Prostate gland (tissue), 2 donors: ENCODE data around the gene PER2. TPM values are rescaled to one million over a fixed set of nuclear protein-coding genes. Genes with fewer than 3 reads are reported as not detected.

Experiments used
- DNase-seq: peaks from one replicate; pipeline ENCODE4 v3.0.0-alpha.2; 2019; ENCODE audit warnings: low spot score
- H3K27ac ChIP-seq, 2 donors: fragments of 200-600 bp; sonication (generic); 2 replicates each; pipeline ENCODE4 v1.5.1; 2017 to 2019
- H3K27me3 ChIP-seq: fragments of 200-600 bp; sonication (generic); replicated peaks from 2 replicates; pipeline ENCODE4 v1.5.1; 2019; ENCODE audit not compliant: insufficient read depth
- H3K36me3 ChIP-seq, 2 donors: fragments of 200-600 bp; sonication (generic); 1 replicate in 1 of 2; 2 replicates in 1 of 2; pipeline versions ENCODE4 v1.5.1 to v1.8.1; 2017 to 2019
- H3K4me1 ChIP-seq: fragments of 200-600 bp; sonication (generic); replicated peaks from 2 replicates; pipeline ENCODE4 v1.5.1; 2019
- H3K4me3 ChIP-seq, 2 donors: fragments of 200-600 bp; sonication (generic); 2 replicates each; pipeline ENCODE4 v1.5.1; 2017 to 2019
- H3K9me3 ChIP-seq: fragments of 200-600 bp; sonication (generic); 2 replicates; pipeline ENCODE4 v1.5.1; 2017
- CTCF ChIP-seq, 4 experiments: fragments of 200-600 bp in 2 of 4; fragments of 450-650 bp in 2 of 4; sonication (generic) in 2 of 4; IDR thresholded peaks; 1 replicate in 3 of 4; 2 replicates in 1 of 4; pipeline ENCODE4 v1.5.1; 2016 to 2019; ENCODE audit warnings: antibody characterized with exemption in 4 of 4, mild to moderate bottlenecking in 2 of 4, moderate library complexity in 2 of 4
- POLR2A ChIP-seq: fragments of 450-650 bp; IDR thresholded peaks from one replicate; pipeline ENCODE4 v1.6.1; 2016; ENCODE audit warnings: antibody characterized with exemption, mild to moderate bottlenecking
- POLR2AphosphoS5 ChIP-seq: sonication (generic); formaldehyde crosslinking; IDR thresholded peaks from one replicate; pipeline ENCODE4 v1.6.1; 2017; ENCODE audit warnings: antibody characterized with exemption
- WGBS: methylation state at CpG from one replicate; pipeline ENCODE4 v1.1.5; 2018; 5-methylcytosine and 5-hydroxymethylcytosine counted together
- intact Hi-C: fragments of 100-400 bp; cut with DNase I; formaldehyde crosslinking; loops from one replicate; pipeline ENCODE4 v1.14.2; 2022
- total RNA-seq, 2 donors: library from RNA; depleted of rRNA; stranded (reverse); fragments of >200 nt; gene quantifications; one replicate each; pipeline ENCODE4 v1.1.0, GENCODE V29; 2016

PER2 gene
- total RNA-seq, 2 donors from 2014 or later = 24.0 to 53.1 TPM

- DNase-seq = no peak
- Histone ChIP-seq H3K27ac (no peak overlapping the region), H3K36me3 (no peaks in the 10 kb centered on the region), H3K27me3 (no peaks in the 10 kb centered on the region), H3K4me3 (no peak overlapping the region), H3K4me1 (no peaks in the 10 kb centered on the region), H3K9me3 (no peaks in the 10 kb centered on the region)
- intact Hi-C loops = no loop called here
- TF ChIP-seq CTCF (IDR thresholded peaks at IDR 0.05) = no peak
- TF ChIP-seq POLR2A = no peak
- TF ChIP-seq POLR2AphosphoS5 = no peak
- 83% methylated on average over 11 of the region's 11 CpGs for WGBS
Measured at GRCh38 chr2:238227587-238228032, 60.8 kb downstream of the PER2 start.

DNA sequence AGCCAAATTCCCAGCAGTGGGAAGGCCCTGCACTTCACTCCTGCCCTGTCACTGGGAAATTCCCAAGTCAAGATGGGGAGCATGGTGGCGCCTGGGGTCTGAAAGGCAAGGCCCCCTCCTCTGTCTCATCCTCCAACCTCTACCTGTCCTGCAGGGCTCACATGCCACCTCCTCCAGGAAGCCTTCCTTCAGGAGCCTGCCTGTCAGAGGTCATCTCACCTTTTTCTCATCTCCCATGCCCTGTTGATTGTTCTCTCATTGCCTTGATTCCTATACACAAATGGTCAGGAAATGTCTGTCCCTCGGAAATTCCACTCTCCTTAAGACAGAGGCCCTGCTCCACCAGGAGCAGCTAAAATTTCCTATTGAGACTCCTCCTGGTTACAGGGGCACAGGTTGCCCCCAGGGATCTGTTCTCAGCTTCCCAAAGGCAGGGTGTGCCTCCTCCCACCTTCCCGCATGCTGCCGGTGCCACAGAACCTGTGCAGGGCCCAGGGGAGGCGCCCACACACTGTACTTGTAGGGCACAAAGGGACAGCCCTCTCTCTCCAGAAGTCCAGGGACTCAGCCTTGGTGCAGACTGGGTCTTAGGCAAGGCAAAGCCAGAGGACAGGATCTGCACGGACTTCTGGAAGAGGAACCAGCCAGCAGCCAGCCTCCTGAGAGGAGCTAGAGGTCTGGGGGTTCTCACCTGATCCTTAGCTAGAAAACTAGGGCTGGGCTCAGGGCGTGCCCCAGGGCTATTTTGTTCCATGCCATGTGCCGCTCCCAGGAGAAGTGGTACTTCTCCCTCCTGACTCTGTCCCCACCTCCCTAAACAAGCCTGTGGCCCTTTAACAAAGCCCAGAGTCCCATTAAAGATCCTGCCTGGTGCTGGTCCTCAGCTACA, 61.5 kb downstream of the PER2 start:
- no peak for DNase-seq
- Histone ChIP-seq H3K4me3 (no peak overlapping the region), H3K9me3 (no peaks in the 10 kb centered on the region), H3K27me3 (no peaks in the 10 kb centered on the region), H3K36me3 (no peaks in the 10 kb centered on the region), H3K4me1 (no peaks in the 10 kb centered on the region), H3K27ac (no peak overlapping the region)
- WGBS = 93% methylated on average over 7 of the region's 8 CpGs
- TF ChIP-seq POLR2A (no peak), CTCF (IDR thresholded peaks at IDR 0.05) (no peak), POLR2AphosphoS5 (no peak)
- intact Hi-C loops = no loop called here

DNA sequence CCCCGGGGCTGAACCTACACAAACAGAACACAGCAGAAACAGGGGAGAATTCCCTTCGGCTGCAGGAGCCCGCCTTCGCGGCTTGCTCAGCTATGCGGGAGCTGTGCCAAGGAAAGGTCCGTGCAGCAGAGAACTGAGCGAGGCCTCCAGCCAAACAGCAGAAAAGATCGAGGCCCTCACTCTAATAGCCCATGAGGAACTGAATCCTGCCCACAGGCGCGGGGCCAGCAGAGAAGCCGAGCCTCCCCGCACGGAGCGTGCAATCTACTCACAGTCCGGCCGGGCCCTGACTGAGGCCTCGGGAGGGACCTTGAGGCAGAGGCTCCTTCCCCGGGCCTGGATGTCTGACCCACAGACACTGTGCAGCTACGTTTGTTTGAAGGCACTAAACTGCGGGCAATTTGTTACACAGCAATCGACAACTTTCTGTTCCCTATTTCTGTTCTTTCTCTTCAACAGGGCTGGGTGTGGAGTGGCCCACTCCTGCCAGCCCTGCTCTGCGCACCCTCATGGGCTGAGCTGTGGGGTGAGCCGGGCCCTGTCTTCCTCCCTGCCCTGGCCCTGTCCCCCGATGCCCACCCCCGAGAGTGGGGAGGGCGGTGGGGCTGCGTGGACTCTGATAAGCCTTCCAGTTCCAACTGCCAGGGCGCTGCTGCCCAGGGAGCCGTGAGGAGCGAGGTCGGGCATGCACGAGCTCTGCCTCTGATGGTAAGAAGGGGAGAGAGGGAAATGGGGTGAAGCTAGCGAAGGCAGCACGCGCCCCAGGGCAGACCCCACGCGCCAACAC, 62.3 kb downstream of the PER2 start:
- no peak overlapping the region for H3K4me3 ChIP-seq
- DNase-seq = no peak
- no peak overlapping the region for H3K27ac ChIP-seq
- no peaks in the 10 kb centered on the region for H3K36me3 ChIP-seq
- H3K27me3 ChIP-seq = no peaks in the 10 kb centered on the region
- TF ChIP-seq POLR2AphosphoS5 (no peak), POLR2A (no peak), CTCF (IDR thresholded peaks at IDR 0.05) (no peak)
- intact Hi-C loops = no loop called here
- no peaks in the 10 kb centered on the region for H3K4me1 ChIP-seq
- 80% methylated on average over 34 of the region's 38 CpGs for WGBS
- H3K9me3 ChIP-seq = no peaks in the 10 kb centered on the region

DNA sequence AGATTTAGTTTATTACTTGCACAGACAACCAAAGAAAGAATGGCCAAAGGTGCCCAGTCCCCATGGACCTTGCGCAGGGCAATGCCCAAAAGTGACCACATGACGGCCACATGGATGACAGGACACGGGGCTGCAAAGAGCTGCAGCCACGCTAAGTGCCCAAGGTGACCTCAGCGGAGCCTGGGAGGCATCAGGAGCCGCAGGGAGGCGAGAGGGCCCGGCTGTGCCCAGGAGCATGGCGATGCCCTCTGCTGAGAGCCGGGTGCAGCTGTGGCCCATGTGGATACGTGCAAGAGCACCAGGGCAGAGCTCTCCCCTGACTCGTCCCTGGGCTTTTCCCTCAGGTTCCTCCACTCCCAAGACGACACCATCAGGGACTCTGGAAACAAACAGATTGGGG, 63.3 kb downstream of the PER2 start:
- Histone ChIP-seq H3K9me3 (no peaks in the 10 kb centered on the region), H3K27ac (no peak overlapping the region), H3K4me1 (no peaks in the 10 kb centered on the region), H3K4me3 (no peak overlapping the region), H3K27me3 (no peaks in the 10 kb centered on the region), H3K36me3 (no peaks in the 10 kb centered on the region)
- DNase-seq = no peak
- intact Hi-C loops = no loop called here
- TF ChIP-seq CTCF (IDR thresholded peaks at IDR 0.05) (no peak), POLR2A (no peak), POLR2AphosphoS5 (no peak)
- WGBS = 89% methylated on average over 13 of the region's 13 CpGs
